Activated CD4-positive, CD25-positive, alpha-beta regulatory T cell treated with anti-CD3 and anti-CD28 coated beads, Interleukin-2, amount 50 U/mL, for 24 hours (primary cell): ENCODE data around the gene TMEM187.

Source experiments
- ATAC-seq, 2 donors: fragments of 150-1000 bp; cut with Tn5 transposase; one replicate each; pipeline ENCODE4 v1.10.0; 2021; ENCODE audit warnings: mild to moderate bottlenecking in 1 of 2, moderate library complexity in 1 of 2

TMEM187 gene

DNA sequence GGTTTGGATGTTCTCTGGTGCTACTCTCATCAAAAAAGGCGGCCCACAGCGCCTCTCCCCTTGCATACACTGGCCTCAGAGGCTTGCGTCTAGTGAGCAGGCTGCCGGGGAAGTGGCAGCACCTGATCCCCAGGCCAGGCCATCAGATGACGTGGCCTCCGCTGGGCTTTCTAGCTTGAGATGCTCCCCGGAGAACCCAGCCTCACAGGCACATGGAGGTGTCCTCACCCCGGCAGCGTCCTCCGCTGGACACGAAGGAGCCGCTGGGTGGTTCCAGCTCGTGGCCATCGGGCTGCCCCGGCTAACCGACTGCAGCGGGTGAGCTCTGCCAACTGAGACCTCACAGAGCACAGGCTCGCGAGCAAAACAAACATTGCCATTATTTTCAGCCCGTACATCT, 34.4 kb downstream of the TMEM187 start:
- ATAC-seq: no peak

- ATAC-seq: no peak
These were observed 36.0 kb downstream of the TMEM187 start for GRCh38 chrX:154008521-154008920.

DNA sequence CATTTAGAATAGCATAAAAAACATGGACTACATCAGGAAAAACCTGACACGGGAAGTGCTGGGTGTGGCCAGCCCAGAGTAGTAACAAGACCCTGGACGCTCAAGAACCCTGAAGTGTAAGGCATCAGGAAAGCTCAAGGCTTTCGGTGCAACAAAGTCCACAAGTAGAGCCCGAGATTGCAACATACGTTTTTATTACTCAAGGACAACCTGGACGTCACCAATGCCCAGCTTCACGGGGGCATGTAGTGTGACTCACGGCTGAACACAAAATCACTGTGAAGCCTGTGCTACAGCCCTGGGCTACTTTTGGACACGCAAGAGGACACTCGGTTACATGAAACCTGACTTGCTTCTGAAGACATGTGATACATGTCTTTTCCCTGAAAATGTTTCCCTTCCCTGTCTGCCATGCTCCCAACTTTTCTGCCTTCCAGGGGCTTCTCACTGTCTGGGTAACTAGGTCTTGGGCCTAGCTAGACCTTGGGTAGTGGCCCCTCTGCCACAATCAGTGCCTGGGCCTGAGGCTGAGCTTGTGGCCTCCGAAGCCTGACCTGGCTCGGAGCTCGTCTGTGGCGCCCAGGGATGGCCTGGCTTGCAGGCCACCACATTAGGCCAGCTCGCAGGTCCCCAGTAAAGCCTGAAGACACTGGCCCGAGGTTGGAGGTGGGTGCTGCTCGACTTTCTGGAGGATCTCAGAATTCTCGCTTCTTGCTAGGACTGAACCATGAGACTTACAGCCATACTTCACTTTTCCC, 38.0 kb downstream of the TMEM187 start:
- ATAC-seq: no peak

DNA sequence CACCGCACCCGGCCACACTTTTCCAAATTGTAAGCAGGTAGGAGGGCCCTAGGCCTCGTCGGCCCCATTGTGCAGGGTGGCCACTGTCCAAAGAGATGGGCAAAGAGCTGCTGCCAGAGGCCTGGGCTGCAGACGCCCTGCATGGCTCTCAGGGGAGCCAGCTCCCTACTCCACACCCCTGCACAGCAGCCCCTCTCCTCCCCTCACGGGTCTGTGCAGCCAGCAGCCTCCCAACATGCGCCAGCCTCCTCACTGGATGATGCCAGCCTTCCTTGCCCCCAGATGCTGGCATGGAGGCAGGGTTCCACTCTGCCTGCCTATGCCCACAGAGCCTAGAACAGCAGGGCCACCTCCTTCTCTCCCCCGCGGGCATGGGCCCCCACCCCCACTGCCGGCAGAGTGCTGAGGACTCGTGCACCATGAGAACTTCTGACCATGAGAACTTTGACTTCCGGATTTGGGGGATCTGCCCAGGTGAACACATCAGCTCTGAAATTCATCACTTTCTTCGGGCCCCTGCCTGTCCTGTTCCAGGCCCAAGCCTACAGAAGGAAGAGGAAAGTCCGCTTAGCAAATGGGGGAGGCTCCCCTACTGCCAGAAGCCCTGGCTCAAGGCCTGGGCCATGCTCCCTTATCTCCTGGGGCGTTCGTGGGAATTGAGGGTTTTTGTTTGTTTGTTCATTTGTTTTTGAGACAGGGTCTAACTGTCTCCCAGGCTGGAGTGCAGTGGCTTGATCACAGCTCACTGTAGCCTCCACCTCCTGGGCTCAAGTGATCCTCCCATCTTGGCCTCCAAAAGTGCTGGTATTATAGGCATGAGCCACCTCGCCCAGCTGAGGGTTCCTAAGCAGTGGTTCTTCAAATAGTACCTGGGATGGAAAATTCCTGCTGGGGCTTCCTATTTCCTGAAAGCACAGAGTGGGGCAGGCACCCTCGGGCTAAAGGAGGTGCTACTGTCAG, 39.1 kb downstream of the TMEM187 start:
- ATAC-seq: no peak

GRCh38 chrX:154012336-154012991, 39.9 kb downstream of the TMEM187 start:
- ATAC-seq: no peak

GRCh38 chrX:154013001-154013421, 40.5 kb downstream of the TMEM187 start:
- no peak for ATAC-seq

GRCh38 chrX:154013614-154014360, 41.2 kb downstream of the TMEM187 start:
- peak; percentile 72 to 84 for ATAC-seq

- no peak for ATAC-seq
These were observed 42.2 kb downstream of the TMEM187 start for GRCh38 chrX:154014429-154015380.

- ATAC-seq: no peak
These were observed 43.2 kb downstream of the TMEM187 start for GRCh38 chrX:154015581-154016264.

DNA sequence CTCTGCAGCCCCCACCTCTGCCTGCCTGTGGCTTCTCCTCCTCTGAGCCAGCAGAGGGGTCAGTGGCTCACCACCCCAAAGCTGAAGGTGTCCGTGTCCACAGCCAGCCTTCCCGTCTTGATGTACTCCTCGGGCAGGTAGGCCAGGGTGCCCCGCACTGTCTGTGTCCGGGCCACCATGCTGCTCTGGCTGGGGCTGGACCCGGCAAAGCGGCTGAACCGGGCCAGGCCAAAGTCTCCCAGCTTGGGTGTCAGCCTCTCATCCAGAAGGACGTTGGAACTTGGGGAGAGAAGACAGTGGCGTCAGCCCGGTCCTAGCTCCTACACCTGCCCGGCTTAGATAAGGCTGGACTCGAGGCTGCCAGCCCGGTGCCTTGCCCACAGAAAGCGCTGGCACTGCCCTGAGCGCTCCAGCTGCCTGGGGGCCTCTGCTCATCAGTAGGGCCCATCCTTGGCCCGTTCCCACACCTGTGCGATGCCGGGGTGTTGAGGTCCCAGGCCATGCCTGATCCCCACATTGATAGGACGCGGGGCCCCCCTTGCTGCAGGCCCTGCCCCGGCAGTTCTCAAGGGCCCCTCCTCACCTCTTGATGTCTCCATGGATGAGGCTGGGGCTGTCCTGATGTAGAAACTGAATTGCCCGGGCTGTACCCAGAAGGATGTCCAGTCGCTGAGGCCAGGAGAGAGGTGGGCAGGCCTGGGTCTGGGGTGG, 44.0 kb downstream of the TMEM187 start:
- no peak for ATAC-seq

- no peak for ATAC-seq
These were observed 45.4 kb downstream of the TMEM187 start for GRCh38 chrX:154017766-154018517.

GRCh38 chrX:154018518-154019060, 46.0 kb downstream of the TMEM187 start:
- no peak for ATAC-seq

GRCh38 chrX:154019061-154019621, 46.6 kb downstream of the TMEM187 start:
- peak; percentile 14 to 19 for ATAC-seq

GRCh38 chrX:154019633-154020528, 47.3 kb downstream of the TMEM187 start, which contains the start of gene IRAK1:
Gene IRAK1 (minus strand): TSS chrX:154019902. CDS start chrX:154019812, 90 bp downstream.
- peak; percentile 82 for ATAC-seq

DNA sequence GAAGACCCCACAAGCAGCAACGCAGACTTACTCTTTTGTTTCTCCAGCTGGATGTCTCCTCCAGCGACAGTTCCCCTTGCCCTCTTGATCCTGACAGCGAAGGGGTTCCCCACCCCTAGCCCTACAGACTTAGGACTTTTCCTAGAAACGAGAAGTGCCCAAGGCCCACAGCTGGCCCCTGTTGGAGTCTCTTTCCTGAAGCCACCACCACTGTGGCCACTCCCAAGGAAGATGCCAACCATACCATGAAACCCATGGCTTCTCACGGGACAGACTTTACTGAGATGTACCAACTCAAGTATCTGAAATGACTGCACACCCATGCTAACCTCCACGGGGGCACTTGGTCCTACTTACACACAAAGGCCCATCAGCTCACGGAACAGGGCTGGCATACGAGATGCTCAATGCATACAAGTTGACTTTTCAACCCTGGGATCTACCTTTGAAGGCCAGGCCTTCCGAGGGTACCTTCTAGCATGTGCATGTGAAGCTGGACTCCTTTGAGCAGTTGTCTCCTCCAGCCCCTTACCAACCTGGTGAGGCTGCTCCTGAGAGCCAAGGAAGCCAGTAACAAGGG, 48.1 kb downstream of the TMEM187 start:
- ATAC-seq: no peak

DNA sequence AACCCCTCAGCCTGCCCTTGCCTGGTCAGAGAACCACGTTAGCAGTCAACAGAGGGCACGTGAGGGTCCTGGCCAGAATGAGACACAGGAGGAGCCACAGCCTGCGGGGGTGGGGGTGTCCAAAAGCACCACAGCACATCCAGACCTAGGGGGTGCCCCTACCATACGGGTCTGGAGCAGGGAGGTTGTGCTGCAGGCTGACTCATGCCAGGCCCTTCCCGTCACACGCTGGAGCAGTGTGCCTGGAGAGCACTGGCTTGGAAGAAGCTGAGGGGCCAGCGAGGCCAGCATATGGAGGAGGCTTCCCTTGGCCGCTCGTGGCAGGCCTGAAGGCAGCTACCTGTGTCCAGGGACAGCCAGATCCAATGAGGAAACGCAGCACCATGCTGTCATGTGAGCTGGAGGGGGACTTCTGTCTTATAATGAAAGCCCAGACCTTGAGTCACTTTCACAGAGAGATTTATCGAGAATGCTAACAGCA, 48.6 kb downstream of the TMEM187 start:
- no peak for ATAC-seq

GRCh38 chrX:154022108-154022507, 49.6 kb downstream of the TMEM187 start:
- ATAC-seq: no peak
